ENCODE data around the gene LRRC55.

The LRRC55 gene

DNA sequence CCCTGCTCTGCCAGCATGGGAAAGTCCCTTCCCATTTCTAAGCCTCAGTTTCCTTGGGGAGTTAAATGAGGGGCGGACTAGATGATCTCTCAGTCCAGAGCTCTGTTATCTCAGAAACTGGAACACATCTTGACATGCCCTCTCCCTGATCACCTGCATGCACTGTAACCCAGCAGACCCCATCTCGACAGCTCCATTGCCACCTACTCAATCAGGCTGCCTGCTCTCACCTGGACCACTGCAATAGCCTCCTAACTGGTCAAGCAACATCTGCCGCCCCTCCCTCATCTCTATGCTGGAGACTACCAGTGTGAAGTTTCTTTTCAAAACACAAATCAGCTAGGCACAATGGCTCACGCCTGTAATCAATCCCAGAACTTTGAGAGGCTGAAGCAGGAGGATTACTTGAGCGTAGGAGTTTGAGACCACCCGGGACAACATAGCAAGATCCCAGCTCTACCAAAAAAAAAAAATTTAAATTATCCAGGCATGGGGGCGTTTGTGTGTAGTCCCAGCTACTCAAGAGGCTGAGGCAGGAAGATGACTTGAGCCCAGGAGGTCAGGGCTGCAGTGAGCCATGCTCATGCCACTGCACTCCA, 22.2 kb downstream of the LRRC55 start:
- no peak for DNase-seq (ENCODE audit: low read depth)

DNA sequence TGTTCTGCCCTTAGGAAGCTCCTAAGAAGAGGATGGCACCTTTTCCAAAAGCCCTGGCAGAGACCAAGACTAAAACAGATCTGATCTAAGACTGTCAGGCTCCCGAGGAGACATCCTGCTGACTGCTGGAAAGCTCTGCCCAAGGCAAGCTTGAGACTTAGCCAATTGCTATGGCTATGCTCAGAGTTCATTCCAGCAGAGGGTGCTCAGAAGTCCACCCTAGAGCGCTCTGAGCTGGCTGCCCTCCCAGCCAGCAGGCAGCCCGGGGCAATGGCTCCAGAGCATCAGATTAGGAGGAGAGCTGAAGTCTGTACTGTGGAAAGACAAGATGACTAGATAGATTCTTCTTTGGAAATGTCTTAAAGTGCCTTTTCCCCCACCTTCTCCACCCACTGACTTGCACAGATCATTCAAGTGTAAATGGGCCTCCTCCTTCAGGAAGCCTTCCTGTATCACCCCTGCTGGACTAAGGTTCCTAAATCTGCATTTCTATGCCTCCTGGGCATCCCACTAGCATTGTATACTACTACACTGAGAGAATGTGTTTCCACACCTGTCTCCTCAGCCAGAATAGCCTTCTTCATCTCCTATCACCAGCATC, 23.4 kb downstream of the LRRC55 start:
- DNase-seq (ENCODE audit: low read depth): no peak

- no peak for DNase-seq (ENCODE audit: low read depth)
Observed at GRCh38 chr11:57207168-57207567, 25.4 kb downstream of the LRRC55 start.

- DNase-seq (ENCODE audit: low read depth): no peak
Observed at GRCh38 chr11:57210781-57211180, 29.0 kb downstream of the LRRC55 start.

- no peak for DNase-seq (ENCODE audit: low read depth)
Observed at GRCh38 chr11:57213342-57214097, 31.8 kb downstream of the LRRC55 start.

DNA sequence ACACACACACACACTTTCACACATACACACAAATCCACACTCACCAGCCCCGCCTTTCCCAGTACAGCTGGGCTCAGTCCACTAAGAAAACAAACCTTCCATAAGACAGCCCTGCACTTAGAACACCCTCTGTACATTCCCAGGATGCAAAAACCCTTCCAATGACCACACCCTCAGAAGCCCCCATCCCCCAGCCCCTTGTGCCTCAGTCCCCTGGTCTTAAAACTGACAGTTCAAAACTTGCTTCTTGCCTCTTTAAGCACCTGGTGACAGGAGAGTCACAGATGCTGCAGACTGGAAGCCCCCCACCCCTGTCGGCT, 32.3 kb downstream of the LRRC55 start:
- DNase-seq (ENCODE audit: low read depth): no peak

GRCh38 chr11:57214494-57214893, 32.7 kb downstream of the LRRC55 start:
- no peak for DNase-seq (ENCODE audit: low read depth)

DNA sequence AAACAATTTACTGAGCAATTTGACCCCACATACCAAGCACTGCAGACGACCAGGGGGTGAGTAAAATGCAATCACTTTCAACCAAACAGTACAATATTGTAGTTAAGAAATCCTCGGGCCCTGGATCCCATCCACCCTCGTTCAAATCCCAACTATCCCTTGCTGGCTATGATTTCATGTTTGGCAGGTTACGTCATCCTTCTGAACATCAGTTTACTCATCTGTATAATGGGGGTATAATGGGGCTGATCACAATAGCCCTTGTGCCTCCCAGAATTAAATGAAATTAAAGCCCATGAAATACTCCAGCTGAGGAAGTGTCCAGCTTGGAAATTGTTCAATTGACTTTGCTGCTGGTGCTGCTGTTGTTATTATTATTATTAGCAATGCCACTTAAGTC, 34.7 kb downstream of the LRRC55 start:
- no peak for DNase-seq (ENCODE audit: low read depth)

DNA sequence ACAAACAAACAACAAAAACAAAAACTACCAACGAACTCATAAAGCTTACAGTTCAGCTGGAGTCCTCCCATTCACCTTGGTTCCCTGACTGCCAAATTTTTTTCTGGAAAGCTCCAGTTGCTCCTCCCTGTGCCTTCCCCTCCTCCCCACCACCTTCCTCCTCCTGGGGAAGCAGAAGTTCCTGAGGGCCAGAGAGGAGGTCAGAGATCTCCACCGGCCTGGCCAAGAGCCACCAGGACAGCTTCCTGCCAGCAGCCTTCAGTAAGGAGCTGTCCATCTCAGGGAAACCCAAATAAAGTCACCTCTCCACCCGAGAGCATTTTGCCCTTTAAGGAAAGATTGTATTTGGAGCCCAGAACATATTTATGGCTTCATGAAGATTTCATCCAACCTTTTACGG, 35.3 kb downstream of the LRRC55 start:
- no peak for DNase-seq (ENCODE audit: low read depth)

GRCh38 chr11:57219021-57219627, 37.4 kb downstream of the LRRC55 start:
- no peak for DNase-seq (ENCODE audit: low read depth)

- DNase-seq (ENCODE audit: low read depth): no peak
Observed at GRCh38 chr11:57222239-57222638, 40.5 kb downstream of the LRRC55 start.

- DNase-seq (ENCODE audit: low read depth): no peak
Observed at GRCh38 chr11:57223601-57224000, 41.8 kb downstream of the LRRC55 start.

DNA sequence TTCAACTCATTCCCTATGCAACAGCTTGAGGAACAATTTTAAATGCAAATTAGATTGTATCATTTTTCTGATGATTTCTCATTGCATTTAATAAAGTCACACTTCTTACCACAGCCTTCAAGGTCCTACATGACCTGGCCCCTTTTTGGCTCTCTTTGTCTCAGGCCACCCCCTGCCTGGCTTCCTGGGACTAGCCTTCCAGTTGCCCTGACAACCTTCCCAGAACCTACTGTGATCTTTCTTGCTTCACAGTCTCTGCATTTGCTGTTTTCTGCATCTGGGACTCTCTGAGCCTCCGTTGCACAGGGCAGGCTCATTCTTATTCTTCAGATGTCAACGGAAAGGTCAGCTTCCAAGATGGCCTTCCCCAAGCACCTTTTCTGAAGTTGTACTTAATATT, 42.4 kb downstream of the LRRC55 start:
- no peak for DNase-seq (ENCODE audit: low read depth)

- no peak for DNase-seq (ENCODE audit: low read depth)
Observed at GRCh38 chr11:57224537-57224936, 42.8 kb downstream of the LRRC55 start.

GRCh38 chr11:57228600-57228999, 46.8 kb downstream of the LRRC55 start:
- DNase-seq (ENCODE audit: low read depth): no peak

GRCh38 chr11:57230316-57230715, 48.6 kb downstream of the LRRC55 start:
- no peak for DNase-seq (ENCODE audit: low read depth)

- DNase-seq (ENCODE audit: low read depth): no peak
Observed at GRCh38 chr11:57230791-57231538, 49.2 kb downstream of the LRRC55 start.

DNA sequence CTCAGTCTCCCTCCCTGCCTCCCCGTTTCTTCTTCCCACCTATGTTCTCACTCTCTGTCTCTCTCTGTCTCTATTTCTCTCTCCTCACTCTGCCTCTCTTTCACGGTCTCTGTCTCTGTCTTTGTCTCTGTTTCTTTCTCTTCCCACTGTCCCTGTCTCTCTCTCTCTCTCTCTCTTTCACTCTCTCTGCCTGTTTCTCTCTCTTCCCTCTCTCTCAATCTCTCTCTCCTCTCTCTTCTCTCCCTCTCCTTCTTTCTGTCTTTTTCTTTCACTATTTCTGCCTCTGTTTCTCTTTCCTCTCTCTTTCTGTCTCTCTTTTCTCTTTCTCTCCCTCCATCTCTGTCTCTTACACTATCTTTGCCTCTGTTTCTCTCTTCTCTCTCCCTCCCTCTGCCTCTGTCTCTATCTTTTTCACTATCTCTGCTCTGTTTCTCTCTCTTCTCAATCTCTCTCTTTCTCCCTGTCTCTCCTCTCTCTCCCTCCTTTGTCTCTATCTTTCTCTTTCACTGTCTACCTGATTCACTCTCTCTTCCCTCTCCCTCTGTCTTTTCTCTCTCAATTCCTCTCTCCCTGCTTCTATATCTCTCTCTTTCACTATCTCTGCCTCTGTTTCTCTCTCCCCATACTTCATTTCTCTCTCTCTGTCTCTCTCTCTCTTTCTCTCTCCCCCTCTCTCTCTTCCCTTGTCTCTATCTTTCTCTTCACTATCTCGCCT, 49.9 kb downstream of the LRRC55 start:
- DNase-seq (ENCODE audit: low read depth): no peak

DNA sequence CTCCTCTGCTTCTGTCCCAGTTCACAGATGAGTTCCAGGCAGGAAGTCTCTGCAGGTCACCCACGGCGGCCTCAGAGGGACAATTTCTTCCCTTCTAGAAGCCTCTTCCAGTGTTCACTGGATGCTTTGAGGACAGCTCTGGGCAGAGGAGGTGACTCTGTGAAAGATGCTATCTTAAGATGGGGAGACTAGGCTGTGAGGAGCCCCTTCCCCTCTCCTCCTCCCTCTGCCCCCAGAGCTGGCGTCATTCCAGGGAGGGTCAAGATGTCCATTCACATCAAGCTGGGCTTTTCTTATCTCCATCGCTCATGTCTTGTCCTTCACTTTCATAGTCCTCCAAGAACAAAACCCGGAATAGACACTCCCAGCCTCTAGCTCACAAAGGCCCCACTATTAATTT, 51.9 kb downstream of the LRRC55 start:
- DNase-seq (ENCODE audit: low read depth): no peak

- DNase-seq (ENCODE audit: low read depth): no peak
Observed at GRCh38 chr11:57235761-57236703, 54.3 kb downstream of the LRRC55 start.

DNA sequence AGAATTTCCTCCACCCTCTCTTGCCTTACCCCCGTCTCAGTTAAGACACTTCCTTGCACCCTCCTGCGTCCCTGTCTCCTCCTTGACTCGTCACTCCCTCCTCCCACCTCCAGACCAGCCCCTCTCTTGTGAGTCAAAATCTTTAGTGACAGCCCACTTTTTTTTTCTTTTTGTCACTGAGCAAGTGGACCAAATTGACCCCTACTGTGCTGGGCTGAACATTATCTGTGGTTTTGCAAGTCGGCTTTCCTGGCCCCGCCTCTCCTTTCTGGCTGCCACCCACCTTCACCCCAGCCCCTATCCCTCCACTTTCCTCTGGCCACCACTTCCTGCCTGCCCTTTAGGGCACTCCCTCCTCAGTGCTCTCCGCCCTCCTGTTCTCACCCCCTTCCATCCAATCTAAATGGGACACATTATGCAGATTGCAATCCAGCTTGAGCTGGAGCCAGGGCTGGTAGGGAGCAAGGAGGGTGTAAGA, 55.5 kb downstream of the LRRC55 start, which contains the start of gene APLNR:
TSS of gene APLNR (minus strand) at position 47 of the 478 bp plus-strand sequence. CDS start 246 bp downstream, outside the sequence.
- DNase-seq (ENCODE audit: low read depth): no peak
